Prostate gland (tissue), 2 donors: ENCODE data around the gene TANC1.

ENCODE experiments used
- POLR2AphosphoS5 ChIP-seq: sonication (generic); formaldehyde crosslinking; IDR thresholded peaks from one replicate; pipeline ENCODE4 v1.6.1; 2017; ENCODE audit warnings: antibody characterized with exemption
- TF ChIP-seq, protein P1 (sequence below), 4 experiments: fragments of 200-600 bp in 2 of 4; fragments of 450-650 bp in 2 of 4; sonication (generic) in 2 of 4; IDR thresholded peaks; 1 replicate in 3 of 4; 2 replicates in 1 of 4; pipeline ENCODE4 v1.5.1; 2016 to 2019; ENCODE audit warnings: antibody characterized with exemption in 4 of 4, mild to moderate bottlenecking in 2 of 4, moderate library complexity in 2 of 4

DNA sequence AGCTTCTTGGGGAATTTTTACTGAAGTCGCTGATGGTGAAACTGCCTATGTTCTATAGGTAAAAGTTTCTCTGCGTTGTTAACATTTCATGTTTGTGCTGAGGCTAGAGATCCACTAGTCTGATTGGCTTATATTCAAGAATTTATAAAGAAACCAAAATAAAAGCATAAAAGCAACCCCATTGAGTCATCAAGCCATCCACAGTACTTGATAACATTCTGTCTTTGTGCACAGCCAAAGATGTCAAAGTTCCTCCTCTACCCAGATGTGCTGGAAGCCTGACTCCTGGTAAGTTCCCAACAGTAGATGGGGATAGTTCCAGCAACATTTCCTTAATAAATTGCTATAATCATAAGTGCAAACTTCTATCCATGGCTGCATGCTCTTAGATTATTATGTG lies 107.8 kb downstream of the TANC1 start:
- TF ChIP-seq, protein P1, sequence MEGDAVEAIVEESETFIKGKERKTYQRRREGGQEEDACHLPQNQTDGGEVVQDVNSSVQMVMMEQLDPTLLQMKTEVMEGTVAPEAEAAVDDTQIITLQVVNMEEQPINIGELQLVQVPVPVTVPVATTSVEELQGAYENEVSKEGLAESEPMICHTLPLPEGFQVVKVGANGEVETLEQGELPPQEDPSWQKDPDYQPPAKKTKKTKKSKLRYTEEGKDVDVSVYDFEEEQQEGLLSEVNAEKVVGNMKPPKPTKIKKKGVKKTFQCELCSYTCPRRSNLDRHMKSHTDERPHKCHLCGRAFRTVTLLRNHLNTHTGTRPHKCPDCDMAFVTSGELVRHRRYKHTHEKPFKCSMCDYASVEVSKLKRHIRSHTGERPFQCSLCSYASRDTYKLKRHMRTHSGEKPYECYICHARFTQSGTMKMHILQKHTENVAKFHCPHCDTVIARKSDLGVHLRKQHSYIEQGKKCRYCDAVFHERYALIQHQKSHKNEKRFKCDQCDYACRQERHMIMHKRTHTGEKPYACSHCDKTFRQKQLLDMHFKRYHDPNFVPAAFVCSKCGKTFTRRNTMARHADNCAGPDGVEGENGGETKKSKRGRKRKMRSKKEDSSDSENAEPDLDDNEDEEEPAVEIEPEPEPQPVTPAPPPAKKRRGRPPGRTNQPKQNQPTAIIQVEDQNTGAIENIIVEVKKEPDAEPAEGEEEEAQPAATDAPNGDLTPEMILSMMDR (IDR thresholded peaks at IDR 0.05) = no peak
- TF ChIP-seq POLR2AphosphoS5 = no peak
